Measurements from ENCODE around the gene SPAG16.

The SPAG16 gene

GRCh38 chr2:214367171-214367570 is 1082.9 kb downstream of the SPAG16 start:
- H3K9ac ChIP-seq (ENCODE audit: low read length in 5 of 5), result no peak overlapping the region

DNA sequence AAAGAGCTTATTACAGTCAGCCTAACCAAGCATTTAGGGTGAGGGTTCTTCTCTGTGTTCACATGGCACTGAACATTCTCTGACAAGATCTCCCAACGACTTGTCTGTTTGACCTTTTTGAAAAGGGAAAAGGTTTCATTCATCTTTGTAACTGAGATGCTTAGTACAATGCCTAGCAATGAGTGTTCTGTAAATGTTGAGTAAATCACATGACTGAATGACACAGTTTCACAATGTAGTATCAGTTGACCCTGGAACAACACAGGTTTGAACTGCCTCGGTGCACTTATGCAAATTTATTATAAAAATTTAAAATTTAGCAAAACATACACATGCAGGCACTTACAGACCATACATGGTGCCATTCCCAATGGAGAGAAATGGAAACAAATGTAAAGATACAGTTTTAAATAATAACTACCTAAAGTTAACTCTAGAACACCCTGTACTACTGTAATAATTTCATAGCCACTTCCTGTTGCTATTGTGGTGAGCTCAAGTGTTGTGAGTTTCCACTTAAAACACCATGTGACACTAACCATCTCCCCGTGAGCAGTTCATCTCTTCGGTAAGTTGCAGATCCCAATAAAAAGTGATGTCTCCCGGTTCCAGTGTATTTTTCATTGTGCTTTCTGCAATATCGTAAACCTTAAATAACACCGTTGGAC is 1092.5 kb downstream of the SPAG16 start:
- Histone ChIP-seq H3K9ac (ENCODE audit: low read length in 5 of 5) (no peak overlapping the region), H3K9me3 (ENCODE audit: control insufficient read depth in 5 of 5, low read length in 5 of 5) (no peaks in the 10 kb centered on the region), H3K27me3 (ENCODE audit: control insufficient read depth in 5 of 5, insufficient read depth in 4 of 5, low read length in 5 of 5) (no peaks in the 10 kb centered on the region), H3K27ac (ENCODE audit: low read depth, low read length) (no peak overlapping the region), H3K4me1 (ENCODE audit: control insufficient read depth in 5 of 5, insufficient read depth in 5 of 5, low read length in 5 of 5) (no peaks in the 10 kb centered on the region), H3K4me3 (ENCODE audit: low read depth in 1 of 5, low read length in 5 of 5) (no peak overlapping the region), H3K36me3 (ENCODE audit: control insufficient read depth in 5 of 5, insufficient read depth in 5 of 5, low read length in 5 of 5) (no peaks in the 10 kb centered on the region)

More at GRCh38 chr2:214367171-214367570, 1082.9 kb downstream of the SPAG16 start:
- Histone ChIP-seq H3K4me3 (ENCODE audit: low read depth in 1 of 5, low read length in 5 of 5) (no peak overlapping the region), H3K36me3 (ENCODE audit: control insufficient read depth in 5 of 5, insufficient read depth in 5 of 5, low read length in 5 of 5) (no peaks in the 10 kb centered on the region), H3K4me1 (ENCODE audit: control insufficient read depth in 5 of 5, insufficient read depth in 5 of 5, low read length in 5 of 5) (no peaks in the 10 kb centered on the region), H3K9me3 (ENCODE audit: control insufficient read depth in 5 of 5, low read length in 5 of 5) (no peaks in the 10 kb centered on the region), H3K27ac (ENCODE audit: low read depth, low read length) (no peak overlapping the region), H3K27me3 (ENCODE audit: control insufficient read depth in 5 of 5, insufficient read depth in 4 of 5, low read length in 5 of 5) (no peaks in the 10 kb centered on the region)

DNA sequence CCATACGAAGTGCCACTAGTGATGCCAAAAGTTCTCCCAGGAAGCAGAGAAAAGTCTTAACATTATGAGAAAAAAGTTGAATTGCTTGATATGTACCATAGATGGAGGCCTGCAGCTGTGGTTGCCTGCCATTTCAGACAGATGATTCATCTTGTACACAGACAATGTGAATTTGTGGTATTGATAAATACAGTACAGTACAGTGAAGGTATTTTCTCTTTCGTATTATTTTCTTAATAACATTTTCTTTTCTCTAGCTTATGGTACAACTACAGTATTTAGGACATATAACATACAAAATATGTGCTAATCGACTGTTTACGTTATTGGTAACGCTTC is 1093.0 kb downstream of the SPAG16 start:
- Histone ChIP-seq H3K4me1 (ENCODE audit: control insufficient read depth in 5 of 5, insufficient read depth in 5 of 5, low read length in 5 of 5) (no peaks in the 10 kb centered on the region), H3K27ac (ENCODE audit: low read depth, low read length) (no peak overlapping the region), H3K9me3 (ENCODE audit: control insufficient read depth in 5 of 5, low read length in 5 of 5) (no peaks in the 10 kb centered on the region), H3K4me3 (ENCODE audit: low read depth in 1 of 5, low read length in 5 of 5) (no peak overlapping the region), H3K9ac (ENCODE audit: low read length in 5 of 5) (no peak overlapping the region), H3K27me3 (ENCODE audit: control insufficient read depth in 5 of 5, insufficient read depth in 4 of 5, low read length in 5 of 5) (no peaks in the 10 kb centered on the region), H3K36me3 (ENCODE audit: control insufficient read depth in 5 of 5, insufficient read depth in 5 of 5, low read length in 5 of 5) (no peaks in the 10 kb centered on the region)

GRCh38 chr2:214378455-214379103 is 1094.3 kb downstream of the SPAG16 start:
- no peaks in the 10 kb centered on the region for H3K9me3 ChIP-seq (ENCODE audit: control insufficient read depth in 5 of 5, low read length in 5 of 5)
- no peak overlapping the region for H3K27ac ChIP-seq (ENCODE audit: low read depth, low read length)
- no peak overlapping the region for H3K9ac ChIP-seq (ENCODE audit: low read length in 5 of 5)
- no peak overlapping the region for H3K4me3 ChIP-seq (ENCODE audit: low read depth in 1 of 5, low read length in 5 of 5)
- H3K36me3 ChIP-seq (ENCODE audit: control insufficient read depth in 5 of 5, insufficient read depth in 5 of 5, low read length in 5 of 5), result no peaks in the 10 kb centered on the region
- H3K4me1 ChIP-seq (ENCODE audit: control insufficient read depth in 5 of 5, insufficient read depth in 5 of 5, low read length in 5 of 5), result no peaks in the 10 kb centered on the region
- no peaks in the 10 kb centered on the region for H3K27me3 ChIP-seq (ENCODE audit: control insufficient read depth in 5 of 5, insufficient read depth in 4 of 5, low read length in 5 of 5)

GRCh38 chr2:214379227-214379626 is 1095.0 kb downstream of the SPAG16 start:
- H3K27ac ChIP-seq (ENCODE audit: low read depth, low read length), result no peak overlapping the region
- H3K9ac ChIP-seq (ENCODE audit: low read length in 5 of 5), result no peak overlapping the region
- no peaks in the 10 kb centered on the region for H3K27me3 ChIP-seq (ENCODE audit: control insufficient read depth in 5 of 5, insufficient read depth in 4 of 5, low read length in 5 of 5)
- H3K9me3 ChIP-seq (ENCODE audit: control insufficient read depth in 5 of 5, low read length in 5 of 5), result no peaks in the 10 kb centered on the region
- no peaks in the 10 kb centered on the region for H3K4me1 ChIP-seq (ENCODE audit: control insufficient read depth in 5 of 5, insufficient read depth in 5 of 5, low read length in 5 of 5)
- H3K36me3 ChIP-seq (ENCODE audit: control insufficient read depth in 5 of 5, insufficient read depth in 5 of 5, low read length in 5 of 5), result no peaks in the 10 kb centered on the region
- H3K4me3 ChIP-seq (ENCODE audit: low read depth in 1 of 5, low read length in 5 of 5), result no peak overlapping the region

- Histone ChIP-seq H3K27me3 (ENCODE audit: control insufficient read depth in 5 of 5, insufficient read depth in 4 of 5, low read length in 5 of 5) (no peaks in the 10 kb centered on the region), H3K9ac (ENCODE audit: low read length in 5 of 5) (no peak overlapping the region), H3K4me1 (ENCODE audit: control insufficient read depth in 5 of 5, insufficient read depth in 5 of 5, low read length in 5 of 5) (no peaks in the 10 kb centered on the region), H3K36me3 (ENCODE audit: control insufficient read depth in 5 of 5, insufficient read depth in 5 of 5, low read length in 5 of 5) (no peaks in the 10 kb centered on the region), H3K4me3 (ENCODE audit: low read depth in 1 of 5, low read length in 5 of 5) (no peak overlapping the region), H3K9me3 (ENCODE audit: control insufficient read depth in 5 of 5, low read length in 5 of 5) (no peaks in the 10 kb centered on the region), H3K27ac (ENCODE audit: low read depth, low read length) (no peak overlapping the region)
Measured at GRCh38 chr2:214380681-214381080, 1096.4 kb downstream of the SPAG16 start.

GRCh38 chr2:214382229-214382628 is 1098.0 kb downstream of the SPAG16 start:
- Histone ChIP-seq H3K36me3 (ENCODE audit: control insufficient read depth in 5 of 5, insufficient read depth in 5 of 5, low read length in 5 of 5) (no peaks in the 10 kb centered on the region), H3K9ac (ENCODE audit: low read length in 5 of 5) (no peak overlapping the region), H3K27ac (ENCODE audit: low read depth, low read length) (no peak overlapping the region), H3K4me3 (ENCODE audit: low read depth in 1 of 5, low read length in 5 of 5) (no peak overlapping the region), H3K27me3 (ENCODE audit: control insufficient read depth in 5 of 5, insufficient read depth in 4 of 5, low read length in 5 of 5) (no peaks in the 10 kb centered on the region), H3K9me3 (ENCODE audit: control insufficient read depth in 5 of 5, low read length in 5 of 5) (no peaks in the 10 kb centered on the region), H3K4me1 (ENCODE audit: control insufficient read depth in 5 of 5, insufficient read depth in 5 of 5, low read length in 5 of 5) (no peaks in the 10 kb centered on the region)

- Histone ChIP-seq H3K27me3 (ENCODE audit: control insufficient read depth in 5 of 5, insufficient read depth in 4 of 5, low read length in 5 of 5) (no peaks in the 10 kb centered on the region), H3K36me3 (ENCODE audit: control insufficient read depth in 5 of 5, insufficient read depth in 5 of 5, low read length in 5 of 5) (no peaks in the 10 kb centered on the region), H3K27ac (ENCODE audit: low read depth, low read length) (no peak overlapping the region)
Measured at GRCh38 chr2:214386720-214387119, 1102.5 kb downstream of the SPAG16 start.

DNA sequence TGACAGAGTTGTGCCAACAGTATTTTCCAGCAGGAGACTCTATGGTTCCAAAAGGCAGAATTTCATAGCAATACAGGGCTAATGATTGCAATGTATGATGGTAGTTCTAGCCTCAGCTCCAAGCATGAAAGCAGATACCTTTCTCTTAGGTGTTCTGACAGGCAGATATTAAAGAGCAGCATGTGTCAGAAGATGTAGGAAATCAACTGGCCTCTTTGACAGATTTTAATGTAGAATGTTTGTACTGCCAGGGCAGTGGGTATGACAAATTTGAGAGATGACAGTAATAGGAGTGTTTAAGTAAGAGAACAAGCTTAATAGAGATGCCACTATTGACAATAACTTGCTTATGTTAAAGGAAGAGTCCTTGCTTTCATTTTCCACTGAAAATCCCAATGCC is 1105.1 kb downstream of the SPAG16 start:
- H3K27ac ChIP-seq (ENCODE audit: low read depth, low read length), result no peak overlapping the region
- no peaks in the 10 kb centered on the region for H3K4me1 ChIP-seq (ENCODE audit: control insufficient read depth in 5 of 5, insufficient read depth in 5 of 5, low read length in 5 of 5)
- no peaks in the 10 kb centered on the region for H3K9me3 ChIP-seq (ENCODE audit: control insufficient read depth in 5 of 5, low read length in 5 of 5)
- no peaks in the 10 kb centered on the region for H3K27me3 ChIP-seq (ENCODE audit: control insufficient read depth in 5 of 5, insufficient read depth in 4 of 5, low read length in 5 of 5)
- no peak overlapping the region for H3K4me3 ChIP-seq (ENCODE audit: low read depth in 1 of 5, low read length in 5 of 5)
- H3K36me3 ChIP-seq (ENCODE audit: control insufficient read depth in 5 of 5, insufficient read depth in 5 of 5, low read length in 5 of 5), result no peaks in the 10 kb centered on the region
- H3K9ac ChIP-seq (ENCODE audit: low read length in 5 of 5), result no peak overlapping the region

More at GRCh38 chr2:214386720-214387119, 1102.5 kb downstream of the SPAG16 start:
- Histone ChIP-seq H3K4me1 (ENCODE audit: control insufficient read depth in 5 of 5, insufficient read depth in 5 of 5, low read length in 5 of 5) (no peaks in the 10 kb centered on the region), H3K9ac (ENCODE audit: low read length in 5 of 5) (no peak overlapping the region), H3K4me3 (ENCODE audit: low read depth in 1 of 5, low read length in 5 of 5) (no peak overlapping the region), H3K9me3 (ENCODE audit: control insufficient read depth in 5 of 5, low read length in 5 of 5) (no peaks in the 10 kb centered on the region)

GRCh38 chr2:214393796-214394195 is 1109.5 kb downstream of the SPAG16 start:
- H3K27me3 ChIP-seq (ENCODE audit: control insufficient read depth in 5 of 5, insufficient read depth in 4 of 5, low read length in 5 of 5), result no peaks in the 10 kb centered on the region
- H3K36me3 ChIP-seq (ENCODE audit: control insufficient read depth in 5 of 5, insufficient read depth in 5 of 5, low read length in 5 of 5), result no peaks in the 10 kb centered on the region
- H3K4me3 ChIP-seq (ENCODE audit: low read depth in 1 of 5, low read length in 5 of 5), result no peak overlapping the region
- peaks cover 0 to 2% (median 0%) of the 10 kb centered on the region in 5 donors for H3K9me3 ChIP-seq (ENCODE audit: control insufficient read depth in 5 of 5, low read length in 5 of 5)
- no peaks in the 10 kb centered on the region for H3K4me1 ChIP-seq (ENCODE audit: control insufficient read depth in 5 of 5, insufficient read depth in 5 of 5, low read length in 5 of 5)
- no peak overlapping the region for H3K27ac ChIP-seq (ENCODE audit: low read depth, low read length)
- H3K9ac ChIP-seq (ENCODE audit: low read length in 5 of 5), result no peak overlapping the region
